Brain microvascular endothelial cell (primary cell): ENCODE data around the gene SRSF11.

Experiments used
- DNase-seq: peaks from one replicate; pipeline ENCODE4 v3.0.0-alpha.2; 2020
- H3K27ac ChIP-seq: fragments of 250-450 bp; sonication (Bioruptor Pico); 2 replicates; pipeline ENCODE4 v1.5.1; 2020; ENCODE audit warnings: mild to moderate bottlenecking, moderate library complexity
- H3K27me3 ChIP-seq: fragments of 250-450 bp; sonication (Bioruptor Pico); replicated peaks from 2 replicates; pipeline ENCODE4 v1.5.1; 2020; ENCODE audit warnings: mild to moderate bottlenecking
- H3K36me3 ChIP-seq: fragments of 250-450 bp; sonication (Bioruptor Pico); replicated peaks from 2 replicates; pipeline ENCODE4 v1.5.1; 2020; ENCODE audit warnings: mild to moderate bottlenecking
- H3K4me3 ChIP-seq: 2 replicates; pipeline ENCODE4 v1.5.1; 2011; ENCODE audit warnings: low read depth, mild to moderate bottlenecking, control low read depth, low read length, moderate library complexity
- CTCF ChIP-seq: IDR thresholded peaks from 2 replicates; pipeline ENCODE4 v1.5.1; 2011; ENCODE audit warnings: low read depth, mild to moderate bottlenecking, moderate library complexity, low read length, control low read depth, inconsistent platforms; ENCODE audit errors: missing control alignments
- in situ Hi-C: cut with HindIII; loops from 2 replicates; pipeline ENCODE4 v1.10.0; 2017; ENCODE audit warnings: low sequenced_read_pairs, low pct_ligation_motif_present

The SRSF11 gene

GRCh38 chr1:70211541-70211940, 9.6 kb upstream of the SRSF11 start:
- no peak overlapping the region for H3K27ac ChIP-seq
- H3K36me3 ChIP-seq, result peaks cover 16% of the 10 kb centered on the region
- no peak for DNase-seq
- H3K4me3 ChIP-seq, result no peak overlapping the region
- in situ Hi-C loops, result no loop called here
- H3K27me3 ChIP-seq, result no peaks in the 10 kb centered on the region
- TF ChIP-seq CTCF, result no peak

- Histone ChIP-seq H3K36me3 (peaks cover 27% of the 10 kb centered on the region), H3K27ac (no peak overlapping the region), H3K4me3 (no peak overlapping the region), H3K27me3 (no peaks in the 10 kb centered on the region)
- no peak for TF ChIP-seq CTCF
- in situ Hi-C loops, result no loop called here
- no peak for DNase-seq
These were observed 1.2 kb upstream of the SRSF11 start for GRCh38 chr1:70220015-70220414.

GRCh38 chr1:70220517-70221237, 503 bp upstream of the SRSF11 start:
- H3K4me3 ChIP-seq, result peak overlapping the region; percentile 72
- TF ChIP-seq CTCF, result no peak
- in situ Hi-C loops, result no loop called here
- no peaks in the 10 kb centered on the region for H3K27me3 ChIP-seq
- no peak for DNase-seq
- peak overlapping the region; percentile 89 for H3K27ac ChIP-seq
- peaks cover 28% of the 10 kb centered on the region for H3K36me3 ChIP-seq

GRCh38 chr1:70222716-70223235, 1.6 kb downstream of the SRSF11 start:
- Histone ChIP-seq H3K27ac (peak overlapping the region; percentile 89), H3K36me3 (peaks cover 26% of the 10 kb centered on the region), H3K4me3 (peak overlapping the region; percentile 72), H3K27me3 (no peaks in the 10 kb centered on the region)
- in situ Hi-C loops, result no loop called here
- no peak for DNase-seq
- no peak for TF ChIP-seq CTCF

- Histone ChIP-seq H3K27me3 (no peaks in the 10 kb centered on the region), H3K36me3 (peaks cover 33% of the 10 kb centered on the region), H3K27ac (no peak overlapping the region), H3K4me3 (no peak overlapping the region)
- DNase-seq, result no peak
- no peak for TF ChIP-seq CTCF
- in situ Hi-C loops, result loop anchor here (25.0 kb wide), 1 partner anchor 837 kb away; no protein-coding TSS in a partner anchor
These were observed 3.8 kb downstream of the SRSF11 start for GRCh38 chr1:70224954-70225353.

GRCh38 chr1:70227439-70227838, 6.3 kb downstream of the SRSF11 start:
- Histone ChIP-seq H3K4me3 (no peak overlapping the region), H3K27ac (no peak overlapping the region), H3K27me3 (no peaks in the 10 kb centered on the region), H3K36me3 (peaks cover 40% of the 10 kb centered on the region)
- no peak for DNase-seq
- in situ Hi-C loops, result loop anchor here (25.0 kb wide), 1 partner anchor 835 kb away; no protein-coding TSS in a partner anchor
- no peak for TF ChIP-seq CTCF
